Neuron (in vitro differentiated cells): ENCODE data around the gene DYRK1A.

Experiments used
- H2AFZ ChIP-seq: one replicate; pipeline ENCODE4 v1.6.1; 2013; ENCODE audit warnings: low read depth, mild to moderate bottlenecking, inconsistent platforms, low read length, moderate library complexity
- H3K27me3 ChIP-seq: one replicate; pipeline ENCODE4 v1.6.1; 2013; ENCODE audit warnings: low read length; ENCODE audit not compliant: insufficient read depth
- H3K36me3 ChIP-seq: one replicate; pipeline ENCODE4 v1.6.1; 2013; ENCODE audit warnings: low read length; ENCODE audit not compliant: insufficient read depth
- H3K4me1 ChIP-seq: one replicate; pipeline ENCODE4 v1.6.1; 2013; ENCODE audit warnings: low read length; ENCODE audit not compliant: insufficient read depth
- H3K4me3 ChIP-seq: 2 replicates; pipeline ENCODE4 v1.5.1; 2013; ENCODE audit warnings: mild to moderate bottlenecking, low read length, moderate library complexity
- H3K9me3 ChIP-seq: one replicate; pipeline ENCODE4 v1.6.1; 2013; ENCODE audit warnings: low read length

Gene DYRK1A

GRCh38 chr21:37474342-37474741 lies 107.8 kb downstream of the DYRK1A start:
- H3K4me1 ChIP-seq = no peaks in the 10 kb centered on the region
- no peak overlapping the region for H2AFZ ChIP-seq
- peaks cover 38% of the 10 kb centered on the region for H3K36me3 ChIP-seq
- peaks cover 3% of the 10 kb centered on the region for H3K9me3 ChIP-seq
- no peak overlapping the region for H3K4me3 ChIP-seq
- no peaks in the 10 kb centered on the region for H3K27me3 ChIP-seq

- no peaks in the 10 kb centered on the region for H3K27me3 ChIP-seq
- no peak overlapping the region for H3K4me3 ChIP-seq
- no peak overlapping the region for H2AFZ ChIP-seq
- no peaks in the 10 kb centered on the region for H3K4me1 ChIP-seq
- H3K36me3 ChIP-seq = peaks cover 40% of the 10 kb centered on the region
- H3K9me3 ChIP-seq = no peaks in the 10 kb centered on the region
Measured at GRCh38 chr21:37475186-37475868, 108.8 kb downstream of the DYRK1A start.

- peaks cover 54% of the 10 kb centered on the region for H3K36me3 ChIP-seq
- no peaks in the 10 kb centered on the region for H3K27me3 ChIP-seq
- no peaks in the 10 kb centered on the region for H3K4me1 ChIP-seq
- H3K9me3 ChIP-seq = no peaks in the 10 kb centered on the region
- no peak overlapping the region for H2AFZ ChIP-seq
- no peak overlapping the region for H3K4me3 ChIP-seq
Measured at GRCh38 chr21:37478794-37479193, 112.2 kb downstream of the DYRK1A start.

GRCh38 chr21:37483776-37484175 lies 117.2 kb downstream of the DYRK1A start:
- H2AFZ ChIP-seq = no peak overlapping the region
- H3K36me3 ChIP-seq = peaks cover 57% of the 10 kb centered on the region

GRCh38 chr21:37484535-37485474 lies 118.2 kb downstream of the DYRK1A start:
- H3K27me3 ChIP-seq = no peaks in the 10 kb centered on the region
- peaks cover 62% of the 10 kb centered on the region for H3K36me3 ChIP-seq
- H3K9me3 ChIP-seq = no peaks in the 10 kb centered on the region

More at GRCh38 chr21:37483776-37484175, 117.2 kb downstream of the DYRK1A start:
- Histone ChIP-seq H3K4me3 (no peak overlapping the region), H3K4me1 (peaks cover 4% of the 10 kb centered on the region), H3K9me3 (no peaks in the 10 kb centered on the region), H3K27me3 (no peaks in the 10 kb centered on the region)

GRCh38 chr21:37489553-37489952 lies 123.0 kb downstream of the DYRK1A start:
- peaks cover 74% of the 10 kb centered on the region for H3K36me3 ChIP-seq
- no peak overlapping the region for H3K4me3 ChIP-seq
- peaks cover 4% of the 10 kb centered on the region for H3K4me1 ChIP-seq
- no peak overlapping the region for H2AFZ ChIP-seq
- no peaks in the 10 kb centered on the region for H3K9me3 ChIP-seq
- H3K27me3 ChIP-seq = no peaks in the 10 kb centered on the region

More at GRCh38 chr21:37484535-37485474, 118.2 kb downstream of the DYRK1A start:
- Histone ChIP-seq H3K4me1 (peaks cover 4% of the 10 kb centered on the region), H3K4me3 (no peak overlapping the region), H2AFZ (no peak overlapping the region)

- Histone ChIP-seq H3K36me3 (peaks cover 75% of the 10 kb centered on the region), H3K9me3 (no peaks in the 10 kb centered on the region), H3K4me3 (no peak overlapping the region), H3K27me3 (no peaks in the 10 kb centered on the region), H3K4me1 (peaks cover 4% of the 10 kb centered on the region), H2AFZ (no peak overlapping the region)
Measured at GRCh38 chr21:37490084-37490483, 123.5 kb downstream of the DYRK1A start.

GRCh38 chr21:37496972-37497371 lies 130.4 kb downstream of the DYRK1A start:
- H3K9me3 ChIP-seq = peaks cover 3% of the 10 kb centered on the region
- H2AFZ ChIP-seq = no peak overlapping the region
- peaks cover 14% of the 10 kb centered on the region for H3K4me1 ChIP-seq
- H3K27me3 ChIP-seq = no peaks in the 10 kb centered on the region
- H3K4me3 ChIP-seq = no peak overlapping the region
- peaks cover 51% of the 10 kb centered on the region for H3K36me3 ChIP-seq

- no peak overlapping the region for H2AFZ ChIP-seq
- peaks cover 49% of the 10 kb centered on the region for H3K36me3 ChIP-seq
- H3K9me3 ChIP-seq = peaks cover 12% of the 10 kb centered on the region
- no peak overlapping the region for H3K4me3 ChIP-seq
- H3K27me3 ChIP-seq = no peaks in the 10 kb centered on the region
- H3K4me1 ChIP-seq = peaks cover 14% of the 10 kb centered on the region
Measured at GRCh38 chr21:37498664-37499063, 132.1 kb downstream of the DYRK1A start.

GRCh38 chr21:37502947-37503346 lies 136.4 kb downstream of the DYRK1A start:
- H3K4me1 ChIP-seq = peaks cover 14% of the 10 kb centered on the region
- H2AFZ ChIP-seq = no peak overlapping the region
- H3K27me3 ChIP-seq = no peaks in the 10 kb centered on the region
- peaks cover 63% of the 10 kb centered on the region for H3K36me3 ChIP-seq
- peaks cover 13% of the 10 kb centered on the region for H3K9me3 ChIP-seq
- H3K4me3 ChIP-seq = no peak overlapping the region

- no peak overlapping the region for H2AFZ ChIP-seq
- peaks cover 13% of the 10 kb centered on the region for H3K9me3 ChIP-seq
- peaks cover 5% of the 10 kb centered on the region for H3K4me1 ChIP-seq
- H3K4me3 ChIP-seq = no peak overlapping the region
- H3K36me3 ChIP-seq = peaks cover 70% of the 10 kb centered on the region
- no peaks in the 10 kb centered on the region for H3K27me3 ChIP-seq
Measured at GRCh38 chr21:37503848-37504467, 137.4 kb downstream of the DYRK1A start.

GRCh38 chr21:37505963-37506362 lies 139.4 kb downstream of the DYRK1A start:
- H3K36me3 ChIP-seq = peaks cover 90% of the 10 kb centered on the region
- H2AFZ ChIP-seq = no peak overlapping the region

GRCh38 chr21:37507716-37508115 lies 141.1 kb downstream of the DYRK1A start:
- H3K27me3 ChIP-seq = no peaks in the 10 kb centered on the region
- peaks cover 95% of the 10 kb centered on the region for H3K36me3 ChIP-seq
- no peak overlapping the region for H2AFZ ChIP-seq

More at GRCh38 chr21:37505963-37506362, 139.4 kb downstream of the DYRK1A start:
- Histone ChIP-seq H3K4me3 (no peak overlapping the region), H3K27me3 (no peaks in the 10 kb centered on the region), H3K4me1 (no peaks in the 10 kb centered on the region), H3K9me3 (peaks cover 13% of the 10 kb centered on the region)

More at GRCh38 chr21:37507716-37508115, 141.1 kb downstream of the DYRK1A start:
- Histone ChIP-seq H3K4me3 (no peak overlapping the region), H3K9me3 (peaks cover 13% of the 10 kb centered on the region), H3K4me1 (no peaks in the 10 kb centered on the region)
